NCI-H524 (cell line): ENCODE results near the gene LRRC27.
"Not testable (repeated sequence)": the region's sequence is repeated elsewhere in the genome, so short reads cannot be mapped to it uniquely, and the experiment has no call there.

Experiments used
- DNase-seq, 2 experiments: peaks; one replicate each; lab custom pipeline; 2025; lab: John Stamatoyannopoulos, UW

The LRRC27 gene

DNA sequence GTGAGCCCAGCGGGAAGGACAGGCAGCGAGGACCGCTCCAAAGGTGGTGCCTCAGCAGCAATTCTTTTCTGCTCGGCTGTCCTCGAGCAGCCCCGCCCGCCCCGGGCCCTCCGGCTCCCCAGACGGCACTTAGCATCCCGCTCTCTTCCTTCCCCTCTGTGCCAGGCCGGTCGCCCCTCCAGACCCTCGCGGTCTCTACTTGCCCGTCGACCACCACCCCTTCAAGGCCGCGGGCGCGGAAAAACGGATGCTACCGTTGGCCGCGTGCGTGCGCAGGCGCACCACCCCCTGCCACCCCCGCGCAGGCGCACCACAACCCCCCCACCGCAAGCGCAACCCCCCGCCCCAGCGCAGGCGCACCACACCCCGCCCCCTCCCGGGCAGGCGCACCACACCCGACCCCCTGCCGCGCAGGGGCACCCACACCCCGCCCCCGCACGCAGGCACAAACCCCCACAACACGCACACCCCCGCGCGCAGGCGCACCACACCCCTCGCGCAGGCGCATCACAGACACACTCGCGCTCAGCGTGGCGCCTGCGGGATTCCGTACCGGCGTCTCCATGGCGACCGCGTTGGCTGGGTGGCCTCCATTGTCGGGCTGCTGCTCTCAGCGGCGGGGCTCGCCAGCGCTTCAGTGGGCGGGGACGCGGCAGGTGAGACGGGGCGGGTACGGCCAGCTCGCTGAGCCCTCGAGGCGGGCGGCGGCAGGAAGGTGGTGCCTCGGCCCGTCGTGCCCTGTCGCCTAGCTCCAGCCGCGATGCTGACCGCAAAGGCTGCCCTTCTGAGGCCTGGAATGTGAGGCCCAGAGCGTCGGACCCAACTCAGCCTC lies at the start of gene LRRC27:
LRRC27 (plus strand) TSS at position 593 of the 832 bp plus-strand sequence. CDS start 1,332 bp downstream, outside the sequence.
- peak; percentile 58 to 87 for DNase-seq

DNA sequence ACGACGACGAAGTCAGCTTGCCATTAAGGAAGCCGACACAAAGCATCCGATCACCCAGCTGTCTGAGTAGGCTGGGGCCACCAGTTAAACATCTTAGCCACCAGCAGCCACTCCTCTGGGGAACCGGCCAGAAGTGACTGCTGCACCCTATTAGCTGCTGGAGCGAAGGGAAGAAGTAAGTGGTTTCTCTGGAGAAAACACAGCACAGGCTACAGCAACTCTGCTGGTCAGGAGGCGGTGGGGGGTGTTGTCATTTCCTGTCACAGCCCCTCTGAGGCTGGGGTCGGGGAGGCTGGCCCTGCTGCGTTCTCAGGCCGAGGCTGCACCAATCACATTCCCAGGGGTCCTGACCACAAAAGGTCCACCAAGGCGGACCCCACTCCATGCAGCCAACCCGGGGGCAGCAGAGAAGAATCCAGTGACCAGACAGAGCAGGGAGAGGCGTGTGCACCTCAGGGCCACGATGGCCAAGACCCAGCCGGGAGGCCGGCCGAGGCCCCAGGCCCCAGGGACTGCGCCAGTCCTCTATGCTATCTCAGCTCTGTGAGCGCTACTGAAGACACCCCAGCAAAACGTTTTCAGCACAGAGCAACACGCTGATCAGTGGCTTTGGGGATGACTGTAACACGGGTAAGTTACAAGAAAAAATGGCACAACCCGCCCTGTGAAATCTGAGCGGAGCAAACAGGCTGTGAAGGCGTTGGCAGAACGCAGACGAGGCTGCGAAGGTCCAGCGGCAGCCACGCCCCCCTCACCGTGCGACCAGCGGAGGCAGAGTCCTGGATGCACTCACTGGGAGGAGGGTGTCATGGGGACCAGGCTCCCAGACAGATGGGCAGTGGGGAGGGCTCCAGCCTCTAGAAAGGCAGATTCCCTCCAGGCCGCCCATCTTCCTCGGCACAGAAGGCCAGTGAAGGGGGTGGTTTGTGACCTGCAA lies 49.1 kb upstream of the LRRC27 start:
- peak in 1 of 2 experiments; percentile 18 for DNase-seq

DNA sequence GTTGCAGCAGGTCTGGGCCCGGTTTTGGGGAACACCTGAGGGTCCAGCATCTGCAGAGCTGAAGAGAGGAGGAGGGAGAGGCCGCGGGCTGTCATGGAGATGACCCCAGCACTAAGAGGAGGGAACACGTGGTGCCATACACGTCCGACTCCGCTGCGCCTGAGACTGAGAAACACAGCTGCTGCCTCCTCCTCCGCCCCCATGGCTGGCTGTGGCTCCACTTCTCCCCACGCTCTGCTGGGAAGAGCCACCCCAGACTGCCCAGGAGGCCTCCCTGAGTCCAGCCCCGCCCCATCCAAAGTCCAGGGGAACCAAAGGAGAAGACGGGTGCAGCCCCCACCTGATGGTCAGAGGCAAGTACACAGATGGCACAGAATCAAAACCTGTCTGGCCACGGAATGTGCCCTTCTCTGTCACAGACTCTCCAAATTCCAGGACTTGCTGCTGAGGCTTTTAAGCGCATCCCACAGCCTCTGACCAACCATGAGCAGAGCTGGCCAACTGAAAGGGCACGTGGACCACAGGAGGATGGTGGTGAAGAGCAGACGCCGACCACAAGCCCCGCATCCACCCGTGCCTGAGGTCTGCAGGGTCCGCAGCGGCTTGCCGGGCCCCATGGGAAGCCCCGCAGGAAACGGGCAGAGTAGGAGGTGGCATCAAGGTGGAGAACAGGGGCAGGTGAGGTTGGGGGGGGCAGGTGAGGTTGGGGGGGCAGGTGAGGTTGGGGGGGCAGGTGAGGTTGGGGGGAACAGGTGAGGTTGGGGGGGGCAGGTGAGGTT lies 48.2 kb upstream of the LRRC27 start:
- DNase-seq: peak in 1 of 2 experiments; percentile 15

DNA sequence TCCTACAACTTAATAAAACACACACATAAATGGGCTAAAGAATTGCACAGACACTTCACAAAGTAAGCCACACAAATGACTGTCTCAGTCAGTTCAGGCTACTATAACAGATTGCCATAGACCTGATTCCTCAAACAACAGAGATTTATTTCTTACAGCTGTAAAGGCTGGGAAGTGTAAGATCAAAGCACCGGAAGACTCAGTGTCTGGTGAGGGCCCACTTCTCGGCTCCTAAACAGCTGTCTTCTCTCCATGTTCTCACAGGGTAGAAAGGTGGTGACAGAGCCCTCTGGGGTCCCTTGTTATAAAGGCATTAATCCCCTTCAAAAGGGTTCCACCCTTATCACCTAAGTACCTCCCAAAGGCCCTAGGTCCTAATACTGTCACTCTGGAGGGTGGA lies 42.6 kb upstream of the LRRC27 start:
- DNase-seq: peak in 1 of 2 experiments; percentile 31

DNA sequence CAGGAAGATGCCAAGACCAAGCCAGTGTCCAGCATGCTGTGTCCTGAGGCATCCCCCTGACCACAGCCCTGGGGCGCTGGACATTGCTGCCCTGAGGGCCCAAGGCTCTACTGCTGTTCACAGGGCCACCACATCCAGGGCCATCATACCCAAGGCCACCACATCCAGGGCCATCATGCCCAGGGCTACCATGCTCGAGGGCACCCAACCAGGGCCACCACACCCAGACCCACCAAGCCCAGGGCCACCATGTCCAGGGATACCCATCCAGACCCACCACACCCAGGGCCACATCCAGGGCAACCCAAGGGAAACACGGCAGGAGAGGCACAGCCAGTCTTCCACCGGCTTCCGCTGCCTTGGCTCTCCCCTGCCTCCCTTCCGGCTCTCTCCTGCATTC lies 41.4 kb upstream of the LRRC27 start:
- DNase-seq: no peak

DNA sequence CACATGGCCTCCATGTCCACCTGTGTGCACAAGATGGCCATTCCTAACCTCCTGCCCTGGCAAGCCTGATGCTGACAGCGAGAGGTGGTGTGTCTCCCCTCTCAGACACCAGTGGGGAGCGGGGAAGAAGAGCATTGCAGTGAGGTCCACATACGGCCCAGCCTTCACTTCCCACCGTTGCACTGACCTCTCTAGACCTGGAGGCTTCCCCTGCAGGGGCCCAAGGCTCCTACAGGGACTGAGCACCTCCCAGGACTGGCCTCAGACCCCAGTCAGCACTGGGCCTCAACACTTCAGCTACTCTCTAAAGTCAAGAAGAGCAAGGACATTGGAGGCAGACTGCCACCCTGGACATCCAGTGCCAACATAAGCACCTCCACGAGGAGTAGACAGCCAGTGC lies 40.2 kb upstream of the LRRC27 start:
- no peak for DNase-seq

DNA sequence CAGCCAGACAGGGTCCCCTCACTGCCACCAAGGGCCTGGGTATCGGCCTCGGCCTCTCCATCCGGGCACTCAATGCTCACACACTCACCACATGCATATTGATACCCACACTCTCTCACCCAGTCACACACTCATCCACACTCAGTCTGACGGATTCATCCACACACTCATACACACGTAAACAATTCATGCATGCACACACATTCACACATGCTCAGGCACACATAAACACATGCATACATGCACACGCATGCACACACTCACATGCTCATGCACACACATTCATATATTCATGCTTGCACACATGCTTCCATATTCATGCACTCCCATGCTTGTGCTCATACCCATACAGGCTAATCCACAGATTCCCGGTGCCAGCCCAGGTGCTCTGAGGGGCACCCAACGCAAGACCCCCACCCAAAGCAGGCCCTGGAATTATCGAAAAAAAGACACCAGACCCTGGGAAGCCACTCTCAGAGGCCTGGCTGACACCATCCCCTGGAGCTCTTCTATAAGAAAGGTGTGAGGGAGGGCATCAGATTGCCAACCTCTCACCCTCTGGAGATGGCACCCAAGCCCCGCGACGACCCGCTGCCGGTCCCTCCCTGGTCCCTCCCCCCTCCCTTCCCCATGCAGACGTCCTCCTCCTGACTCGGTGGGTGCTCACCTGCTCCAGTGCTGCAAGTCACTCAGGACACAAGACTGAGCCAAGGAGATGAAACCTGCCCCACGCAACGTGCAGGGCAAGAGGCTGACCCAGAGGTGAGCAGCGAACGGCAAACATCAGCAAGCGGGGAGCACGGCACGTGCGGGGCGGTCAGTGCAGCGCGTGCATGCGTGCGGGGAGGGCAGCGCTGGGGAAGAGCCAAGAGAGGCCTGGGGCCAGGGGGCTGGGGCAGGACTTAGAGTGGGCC lies 39.4 kb upstream of the LRRC27 start:
- DNase-seq: no peak

DNA sequence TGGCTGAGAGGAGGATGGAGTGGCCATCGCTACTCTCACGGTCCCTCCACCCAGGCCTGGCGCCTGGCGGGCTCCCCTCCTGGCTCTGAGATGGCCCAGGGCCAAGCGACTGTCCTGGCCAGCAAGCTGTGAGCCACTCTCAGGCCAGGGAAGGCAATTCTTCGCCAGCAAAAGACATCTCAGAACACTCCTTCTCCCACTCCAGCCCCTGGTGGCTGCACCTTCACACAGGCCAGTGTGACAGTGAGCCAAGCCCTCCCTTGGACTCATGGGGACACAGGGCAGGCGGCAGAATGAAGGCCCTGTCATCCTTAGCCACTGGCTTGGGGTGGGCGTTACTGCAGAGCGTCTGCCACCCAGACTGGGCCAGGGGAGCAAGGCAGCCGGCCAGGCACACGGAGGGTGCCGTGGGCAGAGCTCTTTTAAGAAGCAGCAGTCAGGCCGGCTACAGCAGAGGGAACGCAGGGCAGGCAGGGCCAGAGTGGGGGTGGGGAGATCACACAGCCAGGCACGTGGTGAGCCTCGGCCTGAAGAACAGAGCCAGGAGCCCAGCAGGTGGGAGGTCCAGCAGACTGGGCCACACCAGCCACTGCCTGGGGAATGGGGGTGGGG lies 38.7 kb upstream of the LRRC27 start:
- no peak for DNase-seq

DNA sequence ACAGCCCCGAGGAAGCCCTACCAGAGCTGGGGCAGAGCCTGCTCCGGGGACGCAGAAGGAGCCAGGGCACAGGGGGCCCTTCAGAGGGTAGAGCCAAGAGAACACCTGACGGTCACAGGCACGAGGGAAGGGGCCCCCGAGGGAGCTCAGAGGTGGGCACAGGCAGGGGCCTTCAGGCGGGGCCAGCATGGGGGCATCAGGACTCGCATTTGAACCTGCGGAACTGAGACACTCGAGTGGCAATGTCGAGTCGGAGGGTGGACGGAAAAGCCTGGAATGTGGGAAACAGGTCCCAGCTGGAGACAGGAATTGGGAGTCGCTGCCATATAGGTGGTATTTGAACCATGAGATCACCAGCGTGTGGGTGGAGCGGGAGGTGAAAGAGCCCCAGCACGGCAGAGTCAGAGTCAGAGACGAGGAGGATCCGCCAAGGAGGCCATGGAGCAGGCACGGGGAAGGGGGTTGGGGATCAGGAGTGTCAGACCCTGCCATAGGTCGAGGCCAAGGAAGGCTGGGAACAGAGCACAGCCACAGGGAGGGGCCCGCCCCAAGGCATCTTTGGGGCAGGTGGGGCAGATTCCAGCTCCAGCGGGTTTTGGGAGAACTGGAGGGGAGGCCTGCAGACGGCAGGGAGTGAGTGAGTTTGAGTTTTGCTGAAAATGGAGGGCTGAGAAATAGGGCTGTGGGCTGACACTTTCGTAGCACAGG lies 38.0 kb upstream of the LRRC27 start:
- DNase-seq: no peak

DNA sequence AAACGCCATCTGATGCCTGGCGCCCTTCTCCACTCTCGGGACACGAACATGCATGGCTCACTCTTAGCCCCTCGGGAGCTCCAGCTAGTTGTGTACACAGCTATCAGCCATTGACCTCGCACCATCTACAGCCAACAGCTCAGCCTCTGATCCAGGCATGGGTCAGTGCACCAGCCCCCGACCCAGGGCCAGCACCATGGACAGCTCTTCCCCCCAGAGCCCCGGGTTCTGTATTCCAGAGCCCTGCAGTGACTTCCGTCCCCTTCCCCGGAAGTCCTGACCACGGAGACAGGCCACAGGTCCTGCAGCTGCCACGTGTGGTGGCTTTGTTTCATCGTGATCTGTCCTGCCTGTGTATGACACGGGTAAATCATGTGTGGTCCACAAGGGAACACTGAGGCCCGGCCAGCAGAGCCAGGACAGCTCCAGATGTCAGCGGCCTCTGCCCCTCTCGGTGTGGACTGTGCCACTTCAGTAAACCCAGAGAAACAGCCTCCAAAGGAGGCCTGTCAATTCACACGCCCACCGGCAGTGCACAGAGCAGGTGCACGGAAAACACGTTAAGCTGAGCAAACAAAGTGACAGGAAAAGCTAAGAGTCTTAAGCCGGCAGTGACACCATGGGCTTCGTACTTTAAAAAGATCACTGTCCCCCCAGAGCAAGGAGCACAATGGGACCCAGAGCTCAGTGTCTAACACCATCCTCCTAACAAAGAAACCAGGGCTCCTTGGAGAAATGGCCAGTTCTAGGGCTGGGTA lies 37.3 kb upstream of the LRRC27 start:
- DNase-seq: no peak

DNA sequence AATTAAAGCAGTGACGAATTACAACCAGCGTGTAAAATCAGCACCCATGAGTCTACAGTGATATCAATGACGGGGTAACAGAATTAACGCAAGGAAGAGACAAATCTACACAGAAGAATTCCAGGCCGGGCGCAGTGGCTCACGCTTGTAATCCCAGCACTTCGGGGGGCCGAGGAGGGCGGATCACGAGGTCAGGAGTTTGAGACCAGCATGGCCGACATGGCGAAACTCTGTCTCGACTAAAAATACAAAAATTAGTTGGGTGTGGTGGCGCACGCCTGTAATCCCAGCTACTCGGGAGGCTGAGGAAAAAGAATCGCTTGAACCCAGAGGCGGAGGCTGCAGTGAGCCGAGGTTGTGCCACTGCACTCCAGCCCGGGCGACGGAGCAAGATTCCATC lies 36.5 kb upstream of the LRRC27 start:
- not testable (repeated sequence) for DNase-seq

DNA sequence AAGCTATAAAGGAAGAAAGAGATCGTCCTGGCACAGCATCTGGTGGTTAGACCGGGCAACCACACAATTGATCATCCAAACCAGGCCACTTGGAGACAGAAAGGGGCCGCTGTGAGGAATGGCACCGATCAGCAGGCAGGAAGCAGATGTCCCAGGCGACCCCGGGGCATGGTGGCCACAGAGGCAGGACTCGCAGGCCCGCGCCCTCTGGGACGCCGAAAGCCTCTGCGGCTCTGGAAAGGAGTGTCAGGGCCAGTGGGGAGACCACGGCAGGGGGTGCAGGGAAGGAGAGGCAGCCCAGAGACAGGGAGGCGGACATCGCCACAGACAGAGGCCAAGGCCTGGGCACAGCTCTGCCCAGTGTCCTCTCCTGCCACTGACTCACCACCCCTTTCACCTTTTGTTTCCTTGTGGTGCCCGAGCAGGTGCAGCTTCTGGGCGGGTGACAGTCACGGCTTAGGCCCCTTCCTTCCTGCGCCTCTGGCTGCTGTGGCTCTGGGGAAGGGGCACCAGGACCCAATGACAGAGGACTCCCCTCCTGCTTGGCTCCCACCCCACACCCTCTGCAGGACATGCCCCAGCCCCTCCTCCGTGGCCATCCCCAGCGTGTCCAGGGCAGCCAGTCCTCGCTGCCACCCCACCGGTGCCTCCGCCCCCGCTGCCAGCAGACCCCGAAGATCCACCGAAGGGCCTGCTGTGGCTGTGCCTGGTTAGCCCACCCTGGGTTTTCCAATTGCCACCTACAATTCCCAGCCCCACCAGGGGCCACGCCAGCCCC lies 35.1 kb upstream of the LRRC27 start:
- DNase-seq: no peak

DNA sequence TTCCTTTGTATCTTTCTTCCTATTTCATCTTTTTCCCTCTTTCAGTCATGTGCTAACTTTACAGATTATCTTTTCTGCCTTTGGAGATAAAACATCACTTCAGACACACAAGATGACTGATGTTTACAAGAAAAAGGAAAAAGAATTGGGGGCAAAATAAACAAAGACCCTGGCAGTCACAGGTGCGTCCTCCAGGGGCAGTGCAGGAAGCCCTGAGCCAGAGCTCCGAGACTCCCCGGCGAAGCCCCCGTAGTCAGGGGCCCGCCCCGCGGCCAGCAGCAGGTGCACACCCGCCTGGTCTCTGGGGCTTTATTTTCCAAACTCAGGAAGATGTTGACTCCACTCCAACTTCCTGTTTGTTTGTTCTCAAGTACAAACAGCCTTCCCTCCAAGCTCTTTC lies 34.5 kb upstream of the LRRC27 start:
- no peak for DNase-seq

DNA sequence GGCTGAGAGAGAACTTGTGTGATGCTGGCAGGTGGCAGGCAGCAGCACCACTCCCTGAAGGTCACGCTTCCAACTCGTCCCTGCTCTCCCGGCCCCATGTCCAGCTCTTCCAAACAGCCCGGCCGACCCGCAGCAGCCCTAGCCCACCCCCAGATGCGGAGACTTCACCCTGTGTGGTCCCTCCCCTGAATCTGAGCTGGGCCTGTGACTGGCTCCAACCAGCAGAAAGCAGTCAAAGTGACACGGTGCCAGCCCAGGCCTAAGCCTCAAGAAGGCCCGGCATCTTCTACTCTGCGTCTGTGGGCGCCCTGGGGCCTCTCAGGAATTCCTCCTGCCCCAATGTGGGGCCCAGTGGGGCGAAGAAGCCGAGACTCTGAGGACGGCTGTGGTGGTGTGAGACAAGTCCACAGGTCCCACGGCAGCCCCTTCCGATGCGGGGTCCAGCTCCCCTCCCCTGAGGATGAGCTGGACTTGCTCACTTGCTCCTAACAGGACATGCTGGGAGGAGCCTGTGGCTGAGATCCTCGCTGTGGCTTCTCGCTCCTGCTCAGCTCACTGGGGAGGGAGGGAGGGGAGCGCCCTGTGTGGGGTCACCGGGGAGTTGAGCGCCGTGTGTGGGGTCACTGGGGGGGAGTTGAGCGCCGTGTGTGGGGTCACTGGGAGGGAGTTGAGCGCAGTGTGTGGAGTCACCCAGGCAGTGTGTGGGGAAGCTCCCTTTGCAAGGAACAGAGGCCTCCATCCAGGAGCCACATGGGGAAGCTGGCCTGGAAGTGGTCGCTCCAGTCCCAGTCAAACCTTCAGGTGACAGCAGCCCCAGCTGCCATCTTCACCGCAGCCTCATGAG lies 33.7 kb upstream of the LRRC27 start:
- DNase-seq: no peak

DNA sequence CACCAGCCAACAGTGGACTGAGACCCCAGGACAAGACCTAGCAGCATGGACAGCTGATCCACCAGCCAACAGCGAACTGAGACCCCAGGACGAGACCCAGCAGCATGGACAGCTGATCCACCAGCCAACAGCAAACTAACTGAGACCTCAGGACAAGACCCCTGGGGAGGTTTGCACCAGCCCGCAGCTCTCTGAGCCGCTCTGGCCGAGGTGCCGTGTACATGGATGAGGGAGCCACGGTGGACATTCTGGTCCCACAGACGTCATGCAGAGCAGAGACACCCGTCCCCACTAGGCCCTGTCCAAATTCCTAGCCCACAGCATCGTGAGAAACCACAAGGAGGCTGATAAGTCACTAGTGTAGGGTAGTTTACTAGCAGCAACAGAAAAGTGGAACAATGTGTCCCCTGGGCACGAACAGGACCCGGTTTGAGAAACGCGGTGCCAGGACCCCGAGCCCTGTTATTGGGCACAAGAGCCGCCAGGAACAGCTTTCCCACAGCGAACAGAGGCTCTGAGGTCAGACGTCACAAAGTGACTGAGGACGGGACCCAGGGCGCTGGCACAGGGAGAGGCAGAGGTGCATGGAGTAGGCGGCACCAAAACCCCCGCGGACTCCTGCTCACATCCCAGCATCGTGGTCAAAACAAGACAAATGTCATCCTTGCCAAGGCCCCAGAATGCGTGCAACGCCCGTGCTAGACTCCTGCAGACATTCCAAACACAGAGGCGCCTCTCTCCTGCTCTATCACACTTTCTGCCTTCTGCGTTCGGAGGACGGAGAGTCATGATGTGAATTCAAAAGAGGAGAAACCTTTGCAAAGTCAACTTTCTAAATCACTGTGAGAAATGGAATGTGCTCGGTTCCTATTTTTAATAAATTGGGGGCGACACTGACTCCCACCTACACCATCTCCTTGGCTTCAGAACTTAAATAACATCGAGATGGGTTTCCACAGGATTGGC lies 32.3 kb upstream of the LRRC27 start:
- DNase-seq: no peak

DNA sequence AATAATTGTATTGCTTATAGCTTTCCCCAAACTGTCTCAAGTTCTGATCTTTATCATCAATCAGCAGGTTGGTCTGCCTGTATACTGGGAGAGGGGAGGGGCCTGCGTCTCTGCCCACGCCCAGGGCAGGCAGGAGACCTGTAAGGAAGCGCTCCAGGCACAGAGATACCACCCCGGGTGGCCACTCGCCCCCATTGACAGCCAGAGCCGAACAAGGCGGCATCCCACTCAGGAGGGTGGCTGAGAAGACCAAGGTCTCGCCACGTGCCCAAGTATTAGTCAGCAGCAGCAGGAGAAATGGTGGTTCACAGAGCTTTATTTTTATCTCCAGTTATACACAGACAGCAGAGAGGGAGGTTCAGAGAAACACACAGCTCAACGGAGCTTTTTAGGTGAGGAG lies 31.4 kb upstream of the LRRC27 start:
- DNase-seq: no peak
